HG02759 (cell line): Measurements from ENCODE around the gene TBC1D21.

ENCODE experiments used
- ATAC-seq: cut with Tn5 transposase; IDR thresholded peaks from one replicate; pipeline ENCODE4 v1.9.1; 2021; ENCODE audit warnings: mild to moderate bottlenecking, moderate library complexity; ENCODE audit not compliant: unreplicated experiment

Gene TBC1D21

DNA sequence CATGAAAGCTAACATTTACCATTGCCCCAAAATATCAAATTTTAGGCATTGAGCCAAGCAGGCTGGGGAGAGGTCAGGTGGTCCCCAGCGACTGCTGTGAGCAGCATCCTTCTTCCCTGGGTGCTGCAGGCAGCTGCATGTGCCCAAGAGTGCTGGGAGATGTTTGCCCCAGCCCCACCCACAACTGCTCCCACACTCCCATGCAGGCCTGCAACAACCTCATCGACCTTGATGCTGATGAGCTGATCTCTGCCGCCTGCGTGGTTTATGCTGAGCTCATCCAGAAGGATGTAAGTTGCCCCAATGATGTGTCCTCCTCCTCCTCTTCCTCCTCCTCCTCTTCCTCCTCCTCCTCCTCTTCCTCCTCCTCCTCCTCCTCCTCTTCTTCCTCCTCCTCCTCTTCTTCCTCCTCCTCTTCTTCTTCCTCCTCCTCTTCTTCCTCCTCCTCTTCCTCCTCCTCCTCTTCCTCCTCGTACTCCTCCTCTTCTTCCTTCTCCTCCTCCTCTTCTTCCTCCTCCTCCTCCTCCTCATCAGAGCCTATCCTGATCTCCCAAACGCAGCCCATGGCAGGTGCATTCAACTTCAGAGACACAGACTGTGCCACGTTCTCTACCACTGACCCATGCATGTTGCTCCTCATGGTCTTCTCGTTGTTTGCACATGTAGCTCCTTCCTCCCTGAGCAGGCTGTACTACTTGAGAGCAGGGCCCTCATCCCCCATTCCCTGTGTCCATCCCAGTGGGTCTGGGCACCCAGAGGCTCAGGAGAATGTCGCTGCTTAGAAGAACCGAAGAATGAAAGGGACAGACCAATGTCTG, 15.1 kb downstream of the TBC1D21 start:
- no peak for ATAC-seq

DNA sequence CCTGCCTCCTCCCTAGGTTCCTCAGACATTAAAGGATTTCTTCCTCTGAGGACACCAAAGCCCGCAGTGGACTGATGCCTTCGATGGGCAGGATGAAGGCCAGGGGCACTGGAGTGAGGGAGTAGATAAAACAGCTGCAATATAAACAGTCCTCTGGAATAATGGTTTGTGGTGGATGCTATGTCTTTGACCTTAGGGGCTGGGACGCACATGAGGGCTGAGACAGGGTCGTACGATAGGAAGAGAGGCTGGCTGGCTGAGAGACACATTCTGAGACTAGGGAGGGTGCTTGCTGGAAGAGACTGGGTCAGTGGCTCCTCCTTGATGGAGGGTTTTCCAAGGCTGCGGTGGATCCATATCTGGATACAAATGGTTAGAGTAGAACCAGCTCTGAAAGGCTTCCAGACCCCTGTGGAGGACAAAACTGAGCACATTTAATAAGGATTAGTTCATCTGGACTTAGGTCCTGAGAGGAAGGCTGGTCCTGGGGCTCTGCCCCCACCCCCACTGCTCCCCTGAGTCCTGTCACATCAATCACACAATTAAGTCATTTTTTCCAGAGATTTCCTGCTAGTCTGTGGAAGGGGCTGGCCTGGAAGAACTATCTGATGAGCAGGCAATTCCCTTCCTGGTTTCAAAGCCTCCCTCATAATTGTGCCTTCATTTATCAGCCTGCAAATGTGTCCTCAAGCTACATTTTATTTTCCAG, 15.8 kb downstream of the TBC1D21 start:
- ATAC-seq: no peak

DNA sequence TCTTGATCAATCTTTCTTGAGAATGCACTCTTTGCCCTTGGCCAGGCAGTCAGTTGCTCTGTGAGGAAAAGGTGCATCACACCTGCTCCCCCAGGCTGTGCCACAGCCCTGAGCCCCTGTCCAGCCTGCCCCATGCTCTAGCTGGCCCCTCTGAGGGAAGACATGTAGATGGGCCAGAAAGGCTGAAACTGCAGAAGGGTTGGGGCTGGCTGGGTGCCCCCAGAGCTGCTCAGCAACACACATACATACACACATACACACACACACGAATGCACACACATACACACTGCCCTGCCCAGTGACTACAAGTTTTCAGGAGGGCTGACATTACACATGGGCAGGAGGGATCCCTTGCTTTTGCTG, 16.4 kb downstream of the TBC1D21 start:
- ATAC-seq: no peak

DNA sequence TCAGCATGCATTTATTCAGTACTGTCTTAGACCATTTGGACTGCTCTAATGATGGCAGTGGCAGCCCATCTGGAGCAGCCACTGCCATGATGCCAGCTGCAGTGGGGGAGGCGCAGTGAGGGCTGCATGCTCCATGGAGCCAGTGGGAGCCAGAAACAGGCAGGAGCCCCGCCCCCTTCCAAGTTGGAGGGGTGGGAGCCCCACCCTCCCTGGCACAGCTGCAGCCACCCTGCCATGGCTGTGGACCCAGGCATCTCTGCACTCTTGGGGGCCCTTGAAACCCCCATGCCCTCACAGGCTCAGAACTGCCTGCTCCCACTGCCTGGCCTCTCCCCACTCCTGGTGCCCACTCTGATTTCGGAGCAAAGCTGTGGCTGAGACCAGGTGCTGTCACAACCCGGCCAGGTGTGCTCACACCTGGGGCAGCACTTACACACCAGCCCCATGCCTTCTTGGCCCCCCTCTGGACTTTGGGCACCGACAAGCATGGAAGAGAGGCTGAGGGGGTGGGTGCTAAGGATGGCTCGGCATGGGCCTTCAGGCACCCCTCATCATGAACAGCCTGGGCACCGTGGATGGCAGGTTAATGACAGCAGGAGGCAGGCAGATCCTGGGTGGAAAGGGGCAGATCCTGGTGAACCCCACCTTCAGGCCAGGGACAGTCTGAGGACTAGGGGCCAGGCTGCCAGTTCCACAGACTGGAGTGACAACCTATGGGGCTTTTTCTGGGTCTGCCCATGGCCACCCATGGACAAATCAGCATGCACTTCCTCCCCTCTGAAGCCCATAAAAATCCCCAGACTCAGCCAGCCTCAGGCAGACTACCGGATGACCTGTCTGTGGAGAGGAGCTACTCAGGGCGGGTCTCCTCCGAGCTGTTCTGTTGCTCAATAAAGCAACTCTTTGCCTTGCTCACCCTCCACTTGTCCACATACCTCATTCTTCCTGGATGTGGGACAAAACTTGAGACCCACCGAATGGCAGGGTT, 18.3 kb downstream of the TBC1D21 start:
- ATAC-seq: no peak

DNA sequence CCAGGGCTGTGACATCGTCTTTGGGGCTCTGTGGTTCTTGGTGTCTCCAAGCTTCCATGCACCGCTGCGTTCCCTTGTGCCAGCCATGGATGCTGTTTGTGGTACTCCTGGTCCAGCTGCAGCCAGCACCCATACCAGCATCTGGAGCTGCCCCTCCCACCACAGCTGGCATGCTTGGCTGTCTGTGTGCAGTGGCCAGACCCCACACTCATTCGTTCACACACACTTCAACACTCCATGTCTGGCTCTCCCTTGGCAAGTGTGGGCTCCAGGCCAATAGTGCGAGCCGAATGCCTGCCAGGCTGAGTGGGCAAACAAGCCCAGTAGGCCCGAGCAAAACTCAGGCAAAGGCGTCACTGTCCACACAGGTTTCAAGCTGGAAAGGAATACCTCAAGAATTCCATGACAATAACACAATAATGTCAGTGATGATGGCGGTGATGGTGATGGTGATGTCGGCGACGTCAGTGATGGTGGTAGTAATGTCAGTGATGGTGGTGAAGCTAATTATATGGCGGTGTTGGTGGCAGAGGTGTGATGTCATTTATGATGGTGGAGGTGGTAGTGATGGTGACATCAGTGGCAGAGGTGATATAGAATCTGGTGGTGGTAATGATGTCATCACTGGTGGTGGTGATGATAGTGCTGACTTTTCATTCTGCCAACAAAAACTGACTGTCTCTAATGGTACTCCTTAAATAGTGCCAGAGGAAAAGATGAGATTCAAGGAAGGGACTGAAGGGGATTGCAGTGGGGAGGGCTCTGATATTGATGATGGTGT, 19.3 kb downstream of the TBC1D21 start:
- ATAC-seq: no peak

DNA sequence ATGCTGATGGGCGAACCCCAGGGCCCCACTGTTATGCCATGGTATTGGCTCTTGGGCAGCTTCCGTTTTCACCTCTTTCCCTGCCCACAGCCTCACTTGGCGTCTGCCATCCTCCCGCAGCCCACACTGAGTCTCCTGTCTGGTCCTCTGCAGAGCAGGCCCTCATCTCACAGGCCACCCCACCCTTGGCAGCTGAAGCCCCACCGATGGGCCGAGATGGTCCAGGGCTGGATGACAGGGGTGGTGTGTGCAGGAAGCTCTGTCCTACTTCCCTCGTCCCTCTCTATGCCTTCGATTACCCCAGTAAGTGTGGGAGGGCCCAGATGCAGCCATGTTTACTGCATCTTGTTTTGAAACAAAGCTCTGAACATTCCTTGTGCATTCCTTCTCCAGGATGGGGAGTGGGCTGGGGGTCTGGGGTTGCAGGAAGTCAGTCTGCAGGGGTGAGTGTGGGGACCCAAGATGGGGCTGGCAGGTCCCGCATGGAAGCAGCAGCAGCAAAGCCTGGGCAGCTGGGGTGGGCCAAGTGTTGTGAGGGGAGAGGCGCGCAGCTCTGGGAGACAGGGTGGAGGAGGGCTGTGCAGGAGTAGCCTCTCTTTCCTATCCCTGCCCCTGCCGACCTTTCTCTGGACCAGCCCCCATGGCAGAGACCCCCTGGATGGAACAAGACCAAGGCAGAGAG, 20.9 kb downstream of the TBC1D21 start:
- ATAC-seq: no peak

DNA sequence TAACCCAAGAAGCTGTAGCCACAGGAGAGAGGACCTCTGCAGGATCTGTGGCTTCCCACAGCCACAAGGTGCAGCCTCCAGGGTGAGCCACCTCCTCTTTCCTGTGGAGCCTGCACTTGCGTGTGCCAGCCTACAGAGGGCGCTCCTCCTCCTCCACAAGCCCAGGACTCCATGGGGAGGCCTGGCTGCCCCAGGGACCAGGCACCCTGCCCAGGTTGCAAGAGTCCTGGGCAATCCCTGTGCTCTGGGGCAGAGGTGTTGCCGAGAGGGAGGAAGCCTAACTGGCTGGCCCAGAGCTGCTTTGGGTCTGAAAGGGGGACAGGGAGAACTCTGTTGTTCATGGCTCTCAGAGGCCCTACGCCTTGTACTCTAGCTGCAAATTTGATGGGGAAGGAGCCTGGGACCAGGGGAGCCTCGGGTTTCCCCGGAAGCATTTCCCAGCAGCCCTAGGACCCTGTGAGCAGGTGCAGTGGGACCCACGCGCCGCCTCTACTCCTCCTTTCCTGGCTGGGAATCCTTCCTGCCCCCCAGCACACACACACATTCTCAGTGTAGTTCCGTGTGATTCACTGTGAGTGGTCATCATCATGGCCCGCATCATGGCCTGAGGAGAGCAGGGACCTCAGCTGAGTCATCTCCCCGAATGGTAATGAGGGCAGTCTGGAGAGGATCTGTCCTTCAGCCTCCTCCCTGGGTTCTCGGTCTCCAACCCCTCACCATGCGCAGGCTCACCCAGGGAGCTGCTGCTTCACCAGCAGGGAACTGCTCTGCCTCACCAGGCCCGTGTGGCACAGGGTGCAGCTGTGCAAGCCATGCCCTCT, 24.3 kb downstream of the TBC1D21 start:
- ATAC-seq: no peak

DNA sequence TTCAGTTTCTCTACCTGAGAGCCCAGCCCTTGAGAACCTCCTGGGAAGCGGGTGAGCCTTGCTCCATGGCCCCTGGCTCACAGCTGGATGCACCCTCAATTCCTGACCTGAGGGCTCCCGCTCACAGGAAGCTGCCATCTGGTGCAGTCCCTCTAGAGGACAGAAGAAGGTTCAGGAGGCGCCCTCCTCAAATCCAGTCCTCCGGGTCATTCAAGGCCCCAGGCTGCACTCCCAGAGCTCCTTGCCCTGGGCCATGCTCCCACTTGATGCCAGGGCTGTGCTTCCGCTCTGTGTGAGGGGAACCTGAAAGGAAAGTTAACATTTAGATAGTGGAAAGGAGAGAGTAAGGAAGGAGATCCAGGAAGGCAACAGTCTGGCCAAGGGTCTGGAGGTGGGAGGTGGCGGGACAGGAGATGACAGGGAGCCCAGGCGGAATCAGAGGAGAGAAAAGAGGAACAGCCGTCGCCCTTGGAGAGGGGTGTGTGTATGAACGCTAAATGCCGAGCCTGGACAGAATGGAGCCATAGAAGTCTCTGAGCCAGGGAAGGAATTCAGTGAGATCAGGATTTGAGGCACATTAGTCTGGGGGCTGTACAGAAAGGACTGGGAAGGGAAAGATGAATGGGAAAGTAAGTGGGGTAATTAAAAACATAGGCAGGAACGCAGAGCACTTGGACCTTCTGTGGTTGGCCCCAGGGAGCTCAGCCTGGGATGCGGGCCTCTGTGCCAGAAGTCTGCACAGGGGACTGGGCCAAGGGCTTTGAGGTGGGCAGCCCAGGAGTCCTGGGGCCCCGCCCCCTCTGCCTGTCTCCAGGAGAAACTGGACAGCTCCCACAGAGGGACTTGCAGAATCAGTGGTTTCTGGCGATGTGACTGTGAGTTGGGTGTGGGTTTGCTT, 26.1 kb downstream of the TBC1D21 start:
- ATAC-seq: no peak

DNA sequence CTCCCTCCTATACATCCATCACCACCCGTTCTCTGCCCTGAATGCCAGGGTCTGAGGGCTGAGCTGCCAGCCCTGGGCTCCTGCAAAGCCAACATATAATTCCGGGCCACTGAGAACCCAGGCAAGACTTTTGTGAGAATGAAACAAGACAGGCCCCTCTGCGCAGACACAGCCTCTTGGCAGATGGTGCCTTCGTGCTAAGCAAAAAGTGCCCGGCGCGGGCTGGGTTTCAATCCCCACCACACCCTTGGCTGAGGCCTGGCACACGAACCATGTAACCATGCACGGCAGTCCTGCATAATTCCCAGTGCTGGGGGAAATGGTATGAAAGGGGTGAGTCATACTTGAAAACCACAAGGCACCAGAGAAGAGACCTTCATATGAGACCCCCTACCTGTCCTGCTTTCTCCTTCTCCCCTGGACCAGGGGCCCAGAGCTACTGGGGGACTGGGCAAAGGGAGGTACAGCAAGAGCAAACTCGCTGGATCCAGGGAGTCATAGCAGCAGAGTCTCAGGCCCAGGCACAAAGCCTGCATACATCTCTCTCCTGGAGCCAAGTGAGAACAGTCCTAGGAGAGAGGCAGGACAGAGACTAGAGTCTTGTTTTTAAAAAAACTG, 26.8 kb downstream of the TBC1D21 start:
- no peak for ATAC-seq

DNA sequence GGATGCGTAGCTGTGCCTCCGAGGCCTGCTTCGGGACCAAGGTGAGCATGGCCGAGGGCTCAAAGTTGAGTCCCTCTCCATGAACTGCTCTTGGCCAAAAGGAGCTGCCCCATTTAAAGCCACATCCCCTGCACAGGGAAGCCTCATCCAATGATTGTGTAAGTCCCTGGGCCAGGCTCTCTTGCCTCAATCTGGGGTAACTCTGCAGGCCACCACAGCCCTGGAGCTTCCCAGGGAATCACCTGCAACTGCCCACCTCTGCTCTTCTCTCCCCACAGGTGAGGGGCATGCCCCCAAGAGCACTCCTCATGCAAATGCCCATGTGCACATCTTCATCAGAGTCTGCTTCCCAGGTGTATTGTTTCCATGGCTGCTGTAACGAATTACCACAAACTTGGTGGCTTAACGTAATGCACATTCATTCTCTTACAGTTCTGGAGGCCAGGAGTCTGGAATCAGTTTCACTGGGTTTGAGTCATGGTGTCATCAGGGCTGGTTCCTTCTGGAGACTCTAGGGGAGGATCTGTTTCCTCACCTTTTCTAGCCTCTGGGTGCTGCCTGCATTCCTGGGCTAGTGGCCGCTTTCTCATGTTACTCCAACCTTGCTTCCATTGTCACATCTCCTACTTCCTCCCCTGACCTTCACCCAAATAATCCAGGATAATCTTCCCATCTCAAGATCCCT, 27.9 kb downstream of the TBC1D21 start:
- no peak for ATAC-seq

DNA sequence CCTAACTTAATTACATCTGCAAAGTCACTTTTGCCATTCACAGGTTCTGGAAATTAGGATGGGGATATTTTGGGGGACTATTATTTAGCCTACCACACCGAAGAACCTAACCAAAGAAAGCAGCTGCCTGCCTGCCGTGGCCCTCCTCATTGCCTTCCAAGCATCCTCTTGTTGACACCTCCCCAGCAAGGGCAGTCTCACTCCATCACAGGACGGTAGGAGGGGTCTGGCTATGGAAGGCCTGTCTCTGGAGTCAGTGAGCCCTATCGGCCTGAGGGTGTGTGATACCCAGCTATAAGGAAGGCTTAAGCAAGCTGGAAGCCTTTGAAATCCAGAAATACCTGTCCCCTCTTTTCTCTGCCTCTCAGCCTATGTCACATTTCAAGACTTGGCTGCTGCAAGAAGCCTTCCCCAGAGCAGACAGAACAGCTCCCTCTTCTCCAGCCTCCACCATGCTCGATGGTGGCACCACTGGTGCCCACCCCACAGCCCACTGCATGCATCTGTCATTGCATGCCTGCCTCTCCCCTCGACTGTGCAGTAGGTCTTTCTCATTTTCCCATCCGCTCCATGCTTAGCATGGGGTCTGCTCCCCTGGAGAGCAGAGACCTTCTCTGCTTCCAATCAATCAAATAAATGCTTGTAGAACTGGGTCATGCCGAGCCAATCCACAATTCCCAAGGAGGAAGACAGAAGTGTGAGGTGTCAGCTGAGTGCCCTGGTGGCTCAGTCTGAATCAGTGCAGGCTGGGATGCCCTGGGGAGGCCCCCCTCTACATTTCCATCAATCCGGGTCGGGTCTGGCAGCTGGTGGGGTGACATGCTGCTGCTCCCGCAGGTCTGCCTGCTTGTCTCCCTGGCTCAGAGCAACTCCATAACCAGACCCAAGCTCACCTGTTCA, 29.0 kb downstream of the TBC1D21 start:
- ATAC-seq: no peak

DNA sequence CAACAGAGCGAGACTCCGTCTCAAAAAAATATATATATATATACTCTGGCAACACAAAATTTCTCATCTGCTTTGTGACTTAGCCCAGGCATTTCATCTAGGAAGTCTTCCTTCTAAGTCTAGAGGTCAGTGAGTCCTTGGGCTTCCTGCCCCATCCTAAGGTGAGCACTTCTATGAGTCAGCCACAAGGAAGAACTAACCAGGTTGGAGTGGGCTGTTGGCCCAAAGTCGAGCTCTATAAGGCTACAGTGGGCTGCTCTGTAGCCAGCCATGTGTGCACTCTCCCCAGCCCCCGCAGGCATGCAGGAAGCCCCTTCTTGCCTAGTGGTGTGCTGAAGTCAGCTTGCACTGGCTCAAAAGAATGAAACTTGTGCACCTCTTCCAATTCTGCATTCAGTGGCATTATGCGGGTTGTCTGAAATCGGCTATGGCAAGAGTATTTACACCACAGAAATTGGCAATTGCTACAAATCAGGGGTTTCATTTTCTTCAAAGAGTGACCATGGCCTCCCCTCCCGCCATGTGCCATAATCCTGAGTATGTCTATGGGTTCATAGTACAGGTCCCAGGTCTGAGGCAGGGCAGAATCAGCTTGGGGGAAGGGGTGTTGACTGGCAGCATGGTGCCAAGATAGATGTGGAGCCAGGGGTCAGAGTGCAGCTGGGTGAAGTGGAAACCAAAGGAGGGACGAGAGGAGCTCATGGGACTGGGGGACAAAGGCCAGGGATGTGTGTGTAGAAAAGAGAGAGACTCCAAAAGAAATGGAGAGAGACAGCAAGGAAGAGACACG, 30.9 kb downstream of the TBC1D21 start:
- ATAC-seq: no peak

DNA sequence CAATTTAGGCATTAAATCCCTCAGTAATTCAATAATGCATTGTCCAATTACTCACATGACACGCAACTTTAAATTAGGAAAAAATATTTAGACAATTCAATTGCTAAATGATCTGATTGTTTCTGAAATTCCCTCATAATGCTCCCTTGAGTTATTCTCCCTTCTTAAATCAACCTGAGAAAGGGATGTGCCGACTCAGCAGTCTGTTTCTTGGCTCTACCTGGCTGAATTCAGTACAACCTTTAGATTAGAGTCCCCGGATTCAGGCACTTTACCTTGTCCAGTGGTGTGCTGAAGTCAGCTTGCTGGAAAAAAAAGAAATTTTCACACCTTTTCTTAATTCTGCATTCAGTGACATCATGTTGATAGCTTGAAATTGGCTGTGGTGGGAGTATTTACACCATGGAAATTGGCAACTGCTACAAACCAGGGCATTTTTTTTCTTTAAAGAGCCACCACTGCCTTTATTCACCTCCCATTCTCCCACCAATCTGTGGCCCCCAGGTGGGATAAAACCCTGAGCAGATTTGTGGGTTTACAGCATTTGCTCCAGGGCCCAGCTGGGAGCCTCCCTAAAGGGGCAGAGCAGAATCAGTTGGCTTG, 32.0 kb downstream of the TBC1D21 start:
- no peak for ATAC-seq

DNA sequence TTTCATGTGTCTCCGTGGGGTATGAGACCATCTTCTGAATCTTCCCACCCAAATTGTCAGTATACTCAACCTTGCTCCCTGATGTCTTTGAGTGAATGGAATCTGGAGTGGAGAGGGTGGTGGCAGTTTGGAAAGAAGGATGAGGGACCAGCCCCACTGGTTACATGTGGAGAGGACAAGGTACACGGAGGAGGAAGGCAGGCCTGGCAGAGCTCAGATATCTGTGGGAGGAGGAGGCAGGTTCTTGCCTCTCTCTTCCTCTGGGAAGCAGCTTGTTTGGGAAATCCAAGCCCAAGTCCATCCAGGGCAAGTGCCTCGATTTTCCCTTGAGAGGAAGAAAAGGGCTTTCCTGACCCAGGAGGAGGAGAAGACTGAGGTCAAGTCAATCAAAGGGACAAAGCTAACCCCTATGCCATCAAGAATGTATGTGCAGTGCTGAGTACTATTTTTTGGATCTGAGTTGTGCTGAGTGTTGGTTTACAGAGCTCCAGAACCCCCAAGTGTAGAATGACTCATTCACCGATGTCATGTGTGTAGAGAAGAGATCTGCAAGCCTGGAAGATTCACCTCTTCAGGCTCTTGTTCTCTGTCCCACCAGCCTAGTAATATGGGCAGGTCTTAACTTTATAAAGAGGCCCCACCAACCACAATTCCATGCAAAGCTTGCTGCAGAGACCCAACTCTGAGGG, 33.1 kb downstream of the TBC1D21 start:
- no peak for ATAC-seq
